Kidney epithelial cell (primary cell): ENCODE data around the gene STRBP. TPM values are rescaled to one million over a fixed set of nuclear protein-coding genes. Genes with fewer than 3 reads are reported as not detected.
"Not testable (repeated sequence)": the region's sequence is repeated elsewhere in the genome, so short reads cannot be mapped to it uniquely, and the experiment has no call there.

ENCODE experiments used
- DNase-seq: peaks from one replicate; pipeline ENCODE4 v3.0.0-alpha.2; 2010; ENCODE audit warnings: low read depth
- H3K27me3 ChIP-seq: 2 replicates; pipeline ENCODE4 v1.6.0; 2011; ENCODE audit warnings: low read length; ENCODE audit not compliant: control insufficient read depth, insufficient read depth
- H3K36me3 ChIP-seq: 2 replicates; pipeline ENCODE4 v1.5.1; 2011; ENCODE audit warnings: low read length; ENCODE audit not compliant: control insufficient read depth, insufficient read depth
- H3K4me3 ChIP-seq: 2 replicates; pipeline ENCODE4 v1.5.1; 2011; ENCODE audit warnings: low read depth, mild to moderate bottlenecking, control low read depth, low read length
- CTCF ChIP-seq: IDR thresholded peaks from 2 replicates; pipeline ENCODE4 v1.5.1; 2011; ENCODE audit warnings: mild to moderate bottlenecking, moderate library complexity, low read length, control low read depth, inconsistent platforms; ENCODE audit not compliant: insufficient read depth, poor library complexity, severe bottlenecking
- total RNA-seq: library from RNA; depleted of rRNA; stranded (reverse); fragments of >200 nt; gene quantifications from 2 replicates; pipeline ENCODE4 v1.2.3, GENCODE V29; 2015

The STRBP gene
- total RNA-seq, 1 donor from 2014 or later, result 27.5 TPM

DNA sequence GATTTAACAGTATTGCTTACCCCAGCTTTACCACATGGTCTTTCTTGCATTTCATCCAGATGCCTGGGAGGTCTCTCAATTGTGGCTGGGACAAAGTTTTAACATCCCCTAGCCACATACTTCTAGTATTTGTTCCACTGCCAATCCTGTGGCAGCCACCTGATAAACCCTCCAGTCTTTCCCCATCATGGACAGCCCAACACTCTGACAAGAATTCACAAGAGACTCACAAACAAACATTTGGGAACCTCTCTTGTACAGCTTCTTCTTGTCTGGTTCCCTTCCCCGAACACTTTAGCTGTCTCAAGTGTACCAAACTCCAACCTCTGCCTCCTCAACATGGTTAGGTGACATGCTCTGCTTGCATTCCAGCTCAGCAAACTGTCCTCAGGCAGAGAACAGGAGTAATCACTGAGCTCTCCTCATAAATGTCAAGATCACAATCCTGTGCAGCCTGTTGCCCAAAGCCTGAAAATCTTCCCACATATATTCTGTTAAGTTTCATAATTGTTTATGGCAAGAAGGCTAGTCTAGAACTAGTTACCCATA lies 59.7 kb downstream of the STRBP start:
- no peaks in the 10 kb centered on the region for H3K27me3 ChIP-seq
- no peak for DNase-seq
- no peaks in the 10 kb centered on the region for H3K36me3 ChIP-seq

DNA sequence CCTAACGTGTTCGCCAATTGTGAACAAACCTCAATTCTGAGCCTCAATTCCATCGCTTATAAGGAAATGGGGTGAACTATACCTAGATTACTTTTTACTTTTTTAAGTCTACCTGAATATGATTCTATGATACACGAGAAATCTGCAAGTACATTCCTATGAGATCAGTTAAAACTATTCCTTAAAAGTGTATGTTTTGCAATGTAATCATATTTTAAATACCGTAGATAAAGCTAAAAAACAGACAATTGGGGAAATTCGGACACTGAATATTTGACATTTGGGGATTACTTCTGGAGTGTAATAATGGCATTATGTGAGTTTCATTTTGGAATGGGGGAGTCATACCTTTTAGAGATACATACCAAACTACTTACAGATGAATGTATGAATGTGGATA lies 62.3 kb downstream of the STRBP start:
- H3K36me3 ChIP-seq, result no peaks in the 10 kb centered on the region
- no peak for DNase-seq
- TF ChIP-seq CTCF, result no peak

More for the DNA sequence above, 59.7 kb downstream of the STRBP start:
- TF ChIP-seq CTCF, result no peak
- H3K4me3 ChIP-seq, result no peak overlapping the region

DNA sequence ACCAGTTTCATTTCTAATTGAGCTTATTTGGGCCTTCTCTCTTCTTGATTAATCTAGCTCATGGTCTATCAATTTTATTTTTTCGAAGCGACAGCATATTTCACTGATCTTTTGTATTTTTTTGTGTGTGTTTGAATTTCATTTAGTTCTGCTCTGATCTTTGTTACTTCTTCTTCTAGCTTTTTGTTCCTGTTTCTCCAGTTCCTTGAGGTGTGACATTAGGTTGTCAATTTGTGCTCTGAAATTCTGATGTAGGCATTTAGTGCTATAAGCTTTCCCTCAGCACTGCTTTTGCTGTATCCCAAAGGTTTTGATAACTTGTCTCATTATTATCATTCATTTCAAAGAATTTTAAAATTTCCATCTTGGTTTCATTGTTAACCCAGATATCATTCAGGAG lies 67.3 kb downstream of the STRBP start:
- H3K27me3 ChIP-seq, result no peaks in the 10 kb centered on the region
- no peaks in the 10 kb centered on the region for H3K36me3 ChIP-seq
- TF ChIP-seq CTCF, result no peak
- DNase-seq, result no peak
- no peak overlapping the region for H3K4me3 ChIP-seq

More for the DNA sequence above, 62.3 kb downstream of the STRBP start:
- H3K27me3 ChIP-seq, result no peaks in the 10 kb centered on the region
- H3K4me3 ChIP-seq, result no peak overlapping the region

- not testable (repeated sequence) for H3K36me3 ChIP-seq, H3K27me3 ChIP-seq, H3K4me3 ChIP-seq, DNase-seq
Measured at GRCh38 chr9:123200469-123200868, 67.9 kb downstream of the STRBP start.

- H3K27me3 ChIP-seq, result no peaks in the 10 kb centered on the region
- no peak for TF ChIP-seq CTCF
- no peaks in the 10 kb centered on the region for H3K36me3 ChIP-seq
- H3K4me3 ChIP-seq, result no peak overlapping the region
- no peak for DNase-seq
Measured at GRCh38 chr9:123196124-123196523, 72.3 kb downstream of the STRBP start.

DNA sequence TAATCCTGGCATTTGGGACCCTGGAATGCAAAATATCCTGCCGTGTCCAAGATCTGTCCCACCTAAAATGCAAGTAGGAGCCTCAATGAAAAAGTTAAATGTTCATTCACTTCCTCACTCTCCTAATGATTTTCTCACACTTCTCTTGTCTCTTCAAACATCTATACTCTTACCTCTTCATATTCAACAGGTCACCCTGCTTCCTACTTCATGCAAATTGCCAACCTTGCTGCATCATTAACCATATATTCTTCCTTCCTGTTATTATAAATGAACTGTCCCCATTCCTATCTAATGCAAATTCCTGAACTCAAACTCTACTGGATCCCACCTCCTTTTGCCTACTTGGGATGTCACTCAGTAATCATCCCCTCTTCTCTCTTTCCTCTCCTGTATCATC lies 74.4 kb downstream of the STRBP start:
- TF ChIP-seq CTCF, result no peak
- no peak overlapping the region for H3K4me3 ChIP-seq
- H3K27me3 ChIP-seq, result no peaks in the 10 kb centered on the region
- DNase-seq, result no peak
- no peaks in the 10 kb centered on the region for H3K36me3 ChIP-seq
